Neural crest cell (in vitro differentiated cells): ENCODE measurements around the gene RAB6B. TPM values are rescaled to one million over a fixed set of nuclear protein-coding genes. Genes with fewer than 3 reads are reported as not detected.

Source experiments
- DNase-seq: peaks from one replicate; pipeline ENCODE4 v3.0.0; 2021; ENCODE audit warnings: low read depth, mixed read lengths, low spot score
- H3K27ac Mint-ChIP-seq: one replicate; pipeline ENCODE4 v1.8.0; 2021; ENCODE audit warnings: mild to moderate bottlenecking, mixed read lengths; ENCODE audit not compliant: unreplicated experiment
- H3K27me3 Mint-ChIP-seq: 2 replicates; pipeline ENCODE4 v1.8.0; 2021; ENCODE audit warnings: low read depth, mild to moderate bottlenecking, mixed read lengths
- H3K36me3 Mint-ChIP-seq: 2 replicates; pipeline ENCODE4 v1.8.0; 2021; ENCODE audit warnings: low read depth, mild to moderate bottlenecking, mixed read lengths
- H3K4me1 Mint-ChIP-seq: 2 replicates; pipeline ENCODE4 v1.8.0; 2021; ENCODE audit warnings: mixed read lengths
- H3K4me3 Mint-ChIP-seq: one replicate; pipeline ENCODE4 v1.8.0; 2021; ENCODE audit warnings: mild to moderate bottlenecking, mixed read lengths
- H3K9me3 Mint-ChIP-seq: 2 replicates; pipeline ENCODE4 v1.8.0; 2021; ENCODE audit warnings: mixed read lengths
- total RNA-seq: library from RNA; stranded (reverse); gene quantifications from 2 replicates; pipeline ENCODE4 v1.2.1, GENCODE V29; 2021
- TF ChIP-seq, protein P1 (sequence below): fragments of 200-600 bp; sonication (generic); conservative IDR thresholded peaks from 2 replicates; pipeline ENCODE4 v1.5.0; 2021; ENCODE audit warnings: antibody characterized with exemption, mild to moderate bottlenecking

Gene RAB6B
- total RNA-seq, 1 donor from 2014 or later = 15.5 TPM

- DNase-seq = no peak
- no peak overlapping the region for H3K27ac Mint-ChIP-seq
- TF ChIP-seq, protein P1, sequence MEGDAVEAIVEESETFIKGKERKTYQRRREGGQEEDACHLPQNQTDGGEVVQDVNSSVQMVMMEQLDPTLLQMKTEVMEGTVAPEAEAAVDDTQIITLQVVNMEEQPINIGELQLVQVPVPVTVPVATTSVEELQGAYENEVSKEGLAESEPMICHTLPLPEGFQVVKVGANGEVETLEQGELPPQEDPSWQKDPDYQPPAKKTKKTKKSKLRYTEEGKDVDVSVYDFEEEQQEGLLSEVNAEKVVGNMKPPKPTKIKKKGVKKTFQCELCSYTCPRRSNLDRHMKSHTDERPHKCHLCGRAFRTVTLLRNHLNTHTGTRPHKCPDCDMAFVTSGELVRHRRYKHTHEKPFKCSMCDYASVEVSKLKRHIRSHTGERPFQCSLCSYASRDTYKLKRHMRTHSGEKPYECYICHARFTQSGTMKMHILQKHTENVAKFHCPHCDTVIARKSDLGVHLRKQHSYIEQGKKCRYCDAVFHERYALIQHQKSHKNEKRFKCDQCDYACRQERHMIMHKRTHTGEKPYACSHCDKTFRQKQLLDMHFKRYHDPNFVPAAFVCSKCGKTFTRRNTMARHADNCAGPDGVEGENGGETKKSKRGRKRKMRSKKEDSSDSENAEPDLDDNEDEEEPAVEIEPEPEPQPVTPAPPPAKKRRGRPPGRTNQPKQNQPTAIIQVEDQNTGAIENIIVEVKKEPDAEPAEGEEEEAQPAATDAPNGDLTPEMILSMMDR = no peak
- H3K4me3 Mint-ChIP-seq = no peak overlapping the region
- H3K4me1 Mint-ChIP-seq = no peaks in the 10 kb centered on the region
- H3K9me3 Mint-ChIP-seq = no peaks in the 10 kb centered on the region
- H3K27me3 Mint-ChIP-seq = no peaks in the 10 kb centered on the region
- H3K36me3 Mint-ChIP-seq = no peaks in the 10 kb centered on the region
Measured at GRCh38 chr3:133843634-133844033, 52.0 kb downstream of the RAB6B start.

DNA sequence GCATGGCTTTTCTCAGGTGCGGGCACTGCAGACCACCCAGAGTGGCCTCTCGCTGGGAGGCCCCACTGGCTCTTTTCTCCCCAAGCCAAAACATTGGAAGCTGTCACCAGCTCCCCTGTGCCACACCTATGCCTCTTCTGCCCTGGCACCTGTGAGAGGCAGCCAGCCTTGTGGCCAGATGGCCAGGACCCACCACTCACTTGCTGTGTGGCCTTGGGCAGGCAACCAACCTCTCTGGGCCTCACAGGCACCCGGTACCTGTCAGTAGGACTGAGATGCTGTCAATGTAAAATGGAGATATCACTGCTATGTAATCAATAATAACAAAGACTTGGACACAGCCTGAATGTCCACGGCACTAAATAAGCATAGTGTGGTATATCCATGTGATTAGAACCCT, 53.5 kb downstream of the RAB6B start:
- no peak for DNase-seq
- Mint-ChIP-seq H3K4me3 (no peak overlapping the region), H3K9me3 (no peaks in the 10 kb centered on the region), H3K36me3 (no peaks in the 10 kb centered on the region), H3K4me1 (no peaks in the 10 kb centered on the region), H3K27ac (no peak overlapping the region), H3K27me3 (no peaks in the 10 kb centered on the region)
- TF ChIP-seq, protein P1 = no peak

- H3K4me1 Mint-ChIP-seq = no peaks in the 10 kb centered on the region
- H3K27ac Mint-ChIP-seq = no peak overlapping the region
- TF ChIP-seq, protein P1 = no peak
- H3K36me3 Mint-ChIP-seq = no peaks in the 10 kb centered on the region
- no peak overlapping the region for H3K4me3 Mint-ChIP-seq
- no peaks in the 10 kb centered on the region for H3K9me3 Mint-ChIP-seq
- H3K27me3 Mint-ChIP-seq = no peaks in the 10 kb centered on the region
- DNase-seq = no peak
Measured at GRCh38 chr3:133841196-133841595, 54.5 kb downstream of the RAB6B start.

GRCh38 chr3:133840767-133841166, 54.9 kb downstream of the RAB6B start:
- DNase-seq = no peak
- no peaks in the 10 kb centered on the region for H3K4me1 Mint-ChIP-seq
- no peak overlapping the region for H3K27ac Mint-ChIP-seq
- no peak overlapping the region for H3K4me3 Mint-ChIP-seq
- no peaks in the 10 kb centered on the region for H3K27me3 Mint-ChIP-seq
- H3K36me3 Mint-ChIP-seq = no peaks in the 10 kb centered on the region
- no peaks in the 10 kb centered on the region for H3K9me3 Mint-ChIP-seq
- TF ChIP-seq, protein P1 = no peak

- Mint-ChIP-seq H3K27me3 (no peaks in the 10 kb centered on the region), H3K9me3 (no peaks in the 10 kb centered on the region), H3K4me3 (no peak overlapping the region), H3K36me3 (no peaks in the 10 kb centered on the region), H3K27ac (no peak overlapping the region), H3K4me1 (no peaks in the 10 kb centered on the region)
- DNase-seq = no peak
- TF ChIP-seq, protein P1 = no peak
Measured at GRCh38 chr3:133840055-133840737, 55.5 kb downstream of the RAB6B start.
